Measurements from ENCODE around the gene APC2.
"Not testable (repeated sequence)": the region's sequence is repeated elsewhere in the genome, so short reads cannot be mapped to it uniquely, and the experiment has no call there.

Gene APC2

GRCh38 chr19:1503089-1503924, 53.4 kb downstream of the APC2 start:
- no peak for DNase-seq

- DNase-seq: no peak
Measured at GRCh38 chr19:1503925-1504773, 54.2 kb downstream of the APC2 start.

DNA sequence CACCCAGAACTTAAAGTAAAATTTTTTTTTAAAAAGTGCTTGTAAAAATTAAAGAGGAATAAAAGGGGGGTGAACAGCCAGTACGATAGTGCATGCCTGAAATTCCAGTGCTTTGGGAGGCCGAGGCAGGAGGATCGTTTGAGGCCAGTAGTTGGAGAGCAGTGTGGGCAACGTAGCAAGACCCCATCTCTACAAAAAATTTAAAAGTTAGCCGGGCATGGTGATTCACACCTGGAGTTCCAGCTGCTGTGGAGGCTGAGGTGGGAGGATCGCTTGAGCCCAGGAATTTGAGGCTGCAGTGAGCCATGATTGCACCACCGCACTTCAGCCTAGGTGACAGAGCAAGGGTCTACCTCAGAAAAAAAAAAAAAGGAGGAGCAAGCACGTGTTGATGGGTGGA, 55.1 kb downstream of the APC2 start:
- no peak for DNase-seq

DNA sequence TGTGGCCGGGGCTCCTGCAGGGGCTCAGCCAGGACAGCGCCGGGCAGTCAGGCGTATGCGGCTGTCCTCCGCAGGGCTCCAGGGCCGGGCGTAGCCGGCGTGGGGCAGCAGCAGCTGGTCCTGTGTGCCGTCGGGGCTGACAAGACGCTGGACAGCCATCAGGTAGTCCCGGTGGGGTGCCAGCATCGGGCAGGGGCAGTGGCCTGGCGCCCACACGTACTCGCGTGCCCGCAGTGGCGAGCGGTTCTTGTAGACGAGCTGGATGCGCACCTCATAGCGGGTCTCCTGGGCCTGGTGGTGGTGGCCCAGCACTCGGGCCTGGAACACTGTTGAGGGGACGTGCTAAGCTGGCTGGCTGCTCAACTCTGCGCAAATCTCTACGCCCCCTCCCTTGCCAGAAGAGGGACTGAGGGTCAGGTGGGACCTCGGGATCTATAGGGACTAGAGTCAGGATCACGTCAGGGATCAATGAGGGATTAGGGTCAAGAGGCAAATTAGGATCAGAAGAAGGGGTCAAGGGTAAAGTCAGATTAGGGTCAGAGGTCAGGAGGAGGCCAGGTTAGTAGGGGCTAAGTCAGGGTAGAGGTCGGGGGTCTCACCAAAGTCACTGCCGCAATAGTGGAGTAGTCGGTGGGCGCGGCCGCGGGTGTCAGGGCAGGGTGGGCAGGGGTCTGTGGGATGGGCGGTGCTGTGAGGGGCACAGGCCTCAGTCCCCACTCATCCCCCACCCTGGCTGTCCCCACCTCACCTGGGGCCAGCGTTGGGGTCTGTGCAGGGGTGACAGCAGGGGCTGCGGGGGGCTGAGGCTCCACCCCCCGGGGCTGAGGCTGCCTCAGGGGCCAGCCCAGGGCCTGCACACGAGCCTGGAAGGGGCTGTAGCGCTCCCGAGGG, 56.3 kb downstream of the APC2 start:
- no peak for DNase-seq

GRCh38 chr19:1507192-1507660, 57.3 kb downstream of the APC2 start:
- no peak for DNase-seq

DNA sequence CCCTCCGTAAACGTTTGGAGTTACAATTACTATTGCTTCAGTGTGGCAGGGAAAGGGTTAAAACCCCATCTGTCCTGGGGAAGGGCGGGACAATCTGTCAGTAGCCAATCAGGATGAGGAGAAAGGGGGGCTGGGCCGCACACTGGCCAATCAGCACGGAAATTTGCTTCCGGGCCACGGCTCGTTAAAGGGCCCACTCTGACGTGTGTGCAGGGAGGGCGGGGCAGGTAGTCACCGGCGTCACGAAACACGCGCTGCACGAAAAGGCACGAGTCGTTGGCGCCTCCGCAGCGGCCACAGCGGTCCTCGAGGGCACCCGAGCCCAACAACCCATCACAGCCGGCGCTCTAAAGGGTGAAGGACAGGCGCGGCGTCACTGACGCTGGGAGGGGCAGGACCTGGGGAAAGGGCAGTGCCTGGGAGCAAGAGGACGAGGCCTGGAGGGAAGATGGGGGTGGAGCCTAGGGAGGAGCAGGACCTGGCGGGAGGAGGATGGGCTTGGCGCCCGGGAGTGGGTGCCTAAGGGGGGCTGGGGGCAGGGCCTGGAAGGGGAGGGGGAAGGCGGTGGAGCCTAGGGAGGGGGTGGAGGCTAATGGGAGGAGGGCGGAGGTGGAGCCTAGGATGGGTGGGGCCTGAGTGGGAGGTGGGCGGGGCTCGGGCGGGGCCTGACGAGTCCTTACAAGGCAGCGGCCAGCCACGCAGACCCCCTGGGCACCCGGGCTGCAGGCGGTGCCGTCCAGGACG, 58.0 kb downstream of the APC2 start:
- DNase-seq: peak; percentile 20

- DNase-seq: no peak
Measured at GRCh38 chr19:1508507-1508856, 58.6 kb downstream of the APC2 start.

GRCh38 chr19:1509602-1510441, 59.9 kb downstream of the APC2 start:
- DNase-seq: no peak

GRCh38 chr19:1510442-1510806, 60.5 kb downstream of the APC2 start:
- DNase-seq: no peak

GRCh38 chr19:1510807-1511206, 60.9 kb downstream of the APC2 start:
- no peak for DNase-seq

DNA sequence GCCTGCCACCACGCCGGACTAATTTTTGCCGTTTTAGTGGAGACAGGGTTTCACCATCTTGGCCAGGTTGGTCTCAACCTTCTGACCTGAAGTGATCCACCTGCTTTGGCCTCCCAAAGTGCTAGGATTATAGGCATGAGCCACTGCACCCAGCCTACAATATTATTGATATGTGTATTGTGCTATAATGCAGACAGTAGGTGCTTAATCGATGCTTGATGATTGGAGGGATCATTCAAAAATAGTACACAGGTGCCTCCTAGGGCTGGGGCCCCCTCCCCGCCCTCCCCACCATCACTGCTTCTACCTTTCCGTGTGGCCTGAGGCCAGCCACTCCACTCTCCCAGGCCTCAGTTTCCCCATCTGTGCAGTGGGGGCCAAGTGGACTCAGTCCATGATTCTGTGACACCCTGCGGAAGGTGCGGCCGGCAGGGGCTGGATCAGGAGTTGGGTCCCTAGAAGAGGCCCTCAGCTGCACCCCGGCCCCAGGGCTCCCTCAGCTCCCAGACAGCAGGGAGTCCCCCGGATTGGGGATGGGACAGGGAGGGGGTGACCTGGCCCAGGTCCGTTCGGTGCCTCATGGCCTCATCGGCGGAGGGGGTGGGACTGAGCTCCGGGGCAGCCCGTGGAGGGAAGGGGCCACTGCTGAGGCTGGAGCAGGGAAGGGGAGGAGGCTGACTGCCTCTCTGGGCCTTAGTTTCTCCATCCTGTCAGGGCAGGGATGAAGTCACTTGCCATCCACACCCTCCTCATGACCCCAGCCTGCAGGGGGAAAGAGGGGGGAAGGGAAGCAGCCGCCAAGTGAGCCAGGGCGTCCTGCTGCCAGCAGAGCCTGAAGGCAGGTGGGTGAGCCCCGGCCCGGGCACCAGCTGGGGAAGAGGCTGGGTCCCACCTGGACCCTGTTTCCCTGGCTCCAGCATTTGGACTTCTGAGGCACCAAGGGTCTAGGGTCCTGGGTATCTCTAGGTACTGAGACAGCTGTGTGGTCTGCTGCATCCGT, 61.7 kb downstream of the APC2 start:
- no peak for DNase-seq

- DNase-seq: no peak
Measured at GRCh38 chr19:1512671-1513498, 63.0 kb downstream of the APC2 start, which contains the start of gene ADAMTSL5. TSS of gene ADAMTSL5 (minus strand) at chr19:1513019. CDS start at chr19:1510943, 2,076 bp downstream.

DNA sequence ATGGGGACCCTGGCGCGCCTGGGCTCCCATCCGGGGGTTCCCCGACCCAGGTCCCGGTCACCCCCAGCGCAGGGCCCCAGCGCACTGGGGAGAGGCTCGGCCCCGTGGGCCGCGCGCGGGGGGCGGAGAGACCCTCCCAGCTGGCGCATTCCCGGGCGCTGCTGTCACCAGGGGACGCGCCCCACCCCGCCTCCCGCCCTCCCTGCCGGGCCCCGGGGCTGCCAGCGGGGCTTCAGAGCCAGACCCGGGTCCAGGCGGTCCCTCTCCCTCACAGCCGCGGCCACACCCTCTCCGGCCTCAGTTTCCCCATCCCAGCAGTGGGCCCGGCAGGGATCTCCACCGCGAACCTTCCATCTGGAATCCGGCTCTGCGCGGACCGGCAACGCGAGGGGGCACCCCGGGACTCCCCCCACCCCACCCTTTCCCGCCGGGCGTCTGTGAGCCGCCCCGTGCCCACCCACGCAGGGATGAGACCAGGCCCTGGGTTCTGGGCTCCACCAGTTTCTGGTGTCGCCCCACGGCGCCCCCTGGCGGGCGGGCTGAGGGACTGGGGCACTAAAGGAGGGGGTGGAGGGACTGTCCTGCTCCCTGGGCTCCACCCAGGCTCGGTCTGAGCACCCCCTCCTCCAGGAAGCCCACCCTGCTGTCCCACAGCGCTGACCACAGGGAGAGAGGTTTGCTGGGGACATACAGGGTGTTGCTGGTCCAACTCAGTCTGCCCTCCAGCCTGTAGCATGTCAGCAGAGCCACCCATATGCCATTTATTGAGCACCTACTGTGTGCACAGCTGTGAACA, 63.8 kb downstream of the APC2 start:
- no peak for DNase-seq

- DNase-seq: no peak
Measured at GRCh38 chr19:1514295-1514661, 64.4 kb downstream of the APC2 start.

GRCh38 chr19:1514986-1515721, 65.2 kb downstream of the APC2 start:
- DNase-seq: no peak

- DNase-seq: no peak
Measured at GRCh38 chr19:1516395-1516753, 66.5 kb downstream of the APC2 start.

DNA sequence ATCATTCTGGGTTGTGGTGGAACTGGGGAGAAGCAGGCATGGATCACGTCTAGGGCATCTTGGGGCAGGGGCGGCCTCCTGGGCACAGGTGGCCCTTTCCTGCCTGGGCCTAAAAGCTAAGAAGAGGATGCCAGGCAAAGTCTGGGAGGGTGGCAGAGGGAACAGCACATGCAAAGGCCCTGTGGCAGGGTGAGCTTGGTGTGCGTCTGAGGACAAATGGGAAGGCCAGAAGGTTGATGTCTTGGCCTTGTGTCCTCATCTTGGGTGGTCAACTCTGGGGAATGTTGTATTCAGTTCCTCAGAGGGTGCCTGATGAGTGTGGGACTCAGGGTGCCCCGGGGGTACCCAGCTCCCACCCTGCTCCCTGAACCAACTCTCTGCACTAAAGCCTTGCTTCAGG, 68.5 kb downstream of the APC2 start:
- DNase-seq: no peak

GRCh38 chr19:1519802-1520201, 69.9 kb downstream of the APC2 start:
- DNase-seq: not testable (repeated sequence)
